Vagina (tissue), 2 donors: ENCODE data around the gene UTS2R.

ENCODE experiments used
- CTCF ChIP-seq, 3 experiments: fragments of 450-650 bp in 2 of 3; fragments of 200-600 bp in 1 of 3; sonication (generic) in 1 of 3; IDR thresholded peaks; one replicate each; pipeline ENCODE4 v1.5.1; 2017 to 2019; ENCODE audit warnings: antibody characterized with exemption in 3 of 3, mild to moderate bottlenecking in 2 of 3, moderate library complexity in 2 of 3
- POLR2A ChIP-seq, 2 donors: fragments of 450-650 bp; IDR thresholded peaks; one replicate each; pipeline ENCODE4 v1.6.1; 2017; ENCODE audit warnings: antibody characterized with exemption in 2 of 2, mild to moderate bottlenecking in 2 of 2, moderate library complexity in 2 of 2
- POLR2AphosphoS5 ChIP-seq, 2 donors: sonication (generic); formaldehyde crosslinking; IDR thresholded peaks; one replicate each; pipeline ENCODE4 v1.9.0; 2017; ENCODE audit warnings: antibody characterized with exemption in 2 of 2, mild to moderate bottlenecking in 2 of 2, low read depth in 1 of 2; ENCODE audit not compliant: insufficient read depth in 1 of 2

DNA sequence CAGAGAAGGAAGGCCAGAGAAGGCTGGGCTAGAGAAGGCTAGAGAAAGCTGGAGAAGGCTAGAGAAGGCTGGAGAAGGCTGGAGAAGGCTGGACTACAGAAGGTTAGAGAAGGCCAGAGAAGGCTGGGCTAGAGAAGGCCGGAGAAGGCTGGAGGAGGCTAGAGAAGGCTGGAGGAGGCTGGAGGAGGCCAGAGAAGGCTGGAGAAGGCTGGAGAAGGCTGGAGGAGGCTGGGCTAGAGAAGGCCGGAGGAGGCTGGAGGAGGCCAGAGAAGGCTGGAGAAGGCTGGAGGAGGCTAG, 53.2 kb downstream of the UTS2R start:
- TF ChIP-seq CTCF (IDR thresholded peaks at IDR 0.05) (no peak), POLR2AphosphoS5 (IDR thresholded peaks at IDR 0.05; ENCODE audit: insufficient read depth in 1 of 2, low read depth in 1 of 2) (no peak), POLR2A (IDR thresholded peaks at IDR 0.05) (no peak)
